Activated T-helper 17 cell treated with anti-CD3 and anti-CD28 coated beads, Interleukin-2, amount 50 U/mL, for 72 hours (primary cell): ENCODE results near the gene C3. TPM values are rescaled to one million over a fixed set of nuclear protein-coding genes. Genes with fewer than 3 reads are reported as not detected.

Experiments
- ATAC-seq: fragments of 150-1000 bp; cut with Tn5 transposase; replicated peaks from 2 replicates; pipeline ENCODE4 v1.10.0; 2021; ENCODE audit warnings: mild to moderate bottlenecking, moderate library complexity
- H3K27ac Mint-ChIP-seq: one replicate; pipeline ENCODE4 v1.8.0; 2022; ENCODE audit warnings: mixed read lengths
- H3K27me3 Mint-ChIP-seq: one replicate; pipeline ENCODE4 v1.8.0; 2022; ENCODE audit warnings: mixed read lengths
- H3K36me3 Mint-ChIP-seq: one replicate; pipeline ENCODE4 v1.8.0; 2022; ENCODE audit warnings: low read depth, mild to moderate bottlenecking, mixed read lengths
- H3K4me1 Mint-ChIP-seq: one replicate; pipeline ENCODE4 v1.8.0; 2022; ENCODE audit warnings: mixed read lengths
- H3K4me3 Mint-ChIP-seq: one replicate; pipeline ENCODE4 v1.8.0; 2022; ENCODE audit warnings: mild to moderate bottlenecking, mixed read lengths
- H3K9me3 Mint-ChIP-seq: one replicate; pipeline ENCODE4 v1.8.0; 2022; ENCODE audit warnings: mixed read lengths
- total RNA-seq, 2 donors: library from RNA; stranded (reverse); gene quantifications; one replicate each; pipeline ENCODE4 v1.2.3, GENCODE V29; 2022

Gene C3
- total RNA-seq, 2 donors from 2014 or later = 0.99 to 4.3 TPM

DNA sequence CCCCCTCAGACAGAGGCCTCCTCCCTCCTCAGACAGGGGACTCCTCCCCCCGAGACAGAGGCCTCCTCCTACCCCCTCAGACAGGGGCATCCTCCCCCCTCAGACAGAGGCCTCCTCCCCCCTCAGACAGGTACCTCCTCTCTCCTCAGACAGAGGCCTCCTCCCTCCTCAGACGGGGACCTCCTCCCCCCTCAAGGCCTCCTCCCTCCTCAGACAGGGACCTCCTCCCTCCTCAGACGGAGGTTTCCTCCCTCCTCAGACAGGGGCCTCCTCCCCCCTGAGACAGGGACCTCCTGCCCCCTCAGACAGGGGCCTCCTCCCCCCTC lies 13.9 kb downstream of the C3 start:
- Mint-ChIP-seq H3K36me3 (no peaks in the 10 kb centered on the region), H3K27ac (no peak overlapping the region), H3K4me1 (peaks cover 8% of the 10 kb centered on the region), H3K9me3 (no peaks in the 10 kb centered on the region), H3K27me3 (peaks cover 33% of the 10 kb centered on the region), H3K4me3 (no peak overlapping the region)
- no peak for ATAC-seq

DNA sequence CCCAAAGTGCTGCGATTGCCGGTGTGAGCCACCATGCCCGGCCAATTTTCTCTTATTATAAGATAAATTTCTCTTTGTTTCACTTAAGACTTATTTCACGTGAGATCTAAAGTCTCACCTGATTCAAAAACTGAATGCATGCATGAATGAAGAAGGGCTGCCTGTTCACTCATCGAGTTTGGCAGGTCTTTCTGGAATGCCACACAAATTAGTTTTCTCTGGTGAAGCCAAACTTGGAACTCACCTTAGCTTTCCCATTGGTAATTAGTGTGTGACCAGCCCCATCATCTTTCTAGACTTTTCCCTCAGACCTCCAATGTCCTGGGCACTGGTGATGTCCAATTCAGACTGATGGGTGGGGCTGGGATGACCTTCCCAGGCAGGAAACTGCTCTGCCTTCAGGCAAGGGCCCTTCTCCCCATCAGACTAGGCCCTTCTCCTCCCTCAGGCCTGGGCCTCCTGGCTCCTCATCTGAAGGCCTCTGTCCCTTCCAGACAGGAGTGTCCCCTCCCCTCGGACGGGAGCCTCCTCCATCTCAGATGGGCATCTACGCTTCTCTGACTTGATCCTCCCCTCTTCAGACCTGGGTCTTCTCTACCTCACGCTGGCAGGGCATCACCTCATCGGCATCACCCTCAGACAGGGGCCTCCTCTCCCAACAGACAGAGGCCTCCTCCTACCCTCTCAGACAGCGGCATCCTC lies 14.4 kb downstream of the C3 start:
- H3K9me3 Mint-ChIP-seq = no peaks in the 10 kb centered on the region
- H3K27me3 Mint-ChIP-seq = peaks cover 30% of the 10 kb centered on the region
- ATAC-seq = no peak
- no peaks in the 10 kb centered on the region for H3K36me3 Mint-ChIP-seq
- no peak overlapping the region for H3K4me3 Mint-ChIP-seq
- H3K4me1 Mint-ChIP-seq = peaks cover 8% of the 10 kb centered on the region
- no peak overlapping the region for H3K27ac Mint-ChIP-seq

DNA sequence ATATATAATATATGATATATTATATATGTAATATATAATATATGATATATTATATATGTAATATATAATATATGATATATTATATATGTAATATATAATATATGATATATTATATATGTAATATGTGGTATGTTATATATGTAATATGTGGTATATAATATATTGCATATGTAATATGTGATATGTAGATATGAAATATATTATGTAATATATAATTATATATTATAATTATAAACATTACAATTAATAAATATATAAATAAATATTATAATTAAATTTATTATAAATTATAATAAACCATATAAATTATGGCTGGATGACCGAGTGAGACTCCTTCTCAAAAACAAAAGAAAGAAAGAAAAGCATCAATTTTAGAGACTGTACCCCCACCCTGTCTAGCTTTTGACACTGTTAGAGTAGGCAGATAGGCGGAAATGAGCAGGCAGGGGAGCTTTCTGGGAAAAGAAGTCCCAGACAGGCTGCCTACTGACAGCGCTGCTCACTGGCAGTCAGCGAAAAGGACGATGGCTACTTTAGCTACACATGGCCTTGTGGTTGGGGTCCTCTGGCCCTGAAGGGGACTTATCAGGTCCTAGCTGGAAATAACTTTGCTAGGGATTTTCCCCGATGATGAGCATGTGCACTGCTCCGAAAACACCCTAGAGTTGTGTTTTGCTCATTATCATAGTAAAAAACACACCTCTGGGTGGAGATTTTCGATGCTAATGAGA lies 19.7 kb downstream of the C3 start:
- Mint-ChIP-seq H3K4me1 (no peaks in the 10 kb centered on the region), H3K9me3 (no peaks in the 10 kb centered on the region), H3K27me3 (no peaks in the 10 kb centered on the region), H3K36me3 (no peaks in the 10 kb centered on the region), H3K4me3 (no peak overlapping the region), H3K27ac (no peak overlapping the region)
- ATAC-seq = no peak

DNA sequence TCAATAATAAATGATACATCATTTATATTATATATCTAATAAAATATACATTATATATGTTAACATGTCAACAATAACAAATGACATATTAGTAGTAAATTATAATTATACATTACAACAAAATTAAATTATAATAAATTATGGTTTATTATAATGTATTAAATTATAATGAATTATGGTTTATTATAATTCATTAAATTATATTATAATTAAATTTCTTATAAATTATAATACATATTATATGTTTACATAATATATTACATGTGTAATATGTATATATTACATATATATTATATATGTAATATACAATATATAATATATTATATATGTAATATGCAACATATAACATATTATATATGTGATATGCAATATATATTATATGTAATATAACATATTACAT lies 20.5 kb downstream of the C3 start:
- no peaks in the 10 kb centered on the region for H3K9me3 Mint-ChIP-seq
- no peaks in the 10 kb centered on the region for H3K4me1 Mint-ChIP-seq
- ATAC-seq = no peak
- H3K27me3 Mint-ChIP-seq = no peaks in the 10 kb centered on the region
- no peaks in the 10 kb centered on the region for H3K36me3 Mint-ChIP-seq
- H3K27ac Mint-ChIP-seq = no peak overlapping the region
- H3K4me3 Mint-ChIP-seq = no peak overlapping the region

DNA sequence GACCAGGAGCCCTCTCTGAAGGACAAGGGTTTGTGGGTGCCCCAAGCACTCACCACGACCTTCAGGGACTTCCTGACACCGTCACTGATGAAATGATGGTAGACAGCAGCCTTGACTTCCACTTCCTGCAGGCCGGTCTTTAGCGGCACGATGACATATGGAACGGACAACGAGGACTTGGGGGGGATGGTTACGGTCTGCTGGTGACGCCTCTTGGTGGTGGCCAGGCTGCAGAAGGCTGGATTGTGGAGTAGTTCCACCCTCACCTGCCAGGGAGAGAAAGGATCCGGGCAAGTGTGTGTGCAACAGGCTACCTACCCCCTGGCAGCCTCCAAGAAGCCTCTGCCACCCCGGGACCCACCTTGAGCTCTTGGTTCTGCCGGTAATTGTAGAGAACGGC lies 23.2 kb downstream of the C3 start:
- Mint-ChIP-seq H3K27me3 (no peaks in the 10 kb centered on the region), H3K36me3 (no peaks in the 10 kb centered on the region), H3K4me3 (no peak overlapping the region), H3K4me1 (no peaks in the 10 kb centered on the region), H3K27ac (no peak overlapping the region), H3K9me3 (no peaks in the 10 kb centered on the region)
- ATAC-seq = no peak

DNA sequence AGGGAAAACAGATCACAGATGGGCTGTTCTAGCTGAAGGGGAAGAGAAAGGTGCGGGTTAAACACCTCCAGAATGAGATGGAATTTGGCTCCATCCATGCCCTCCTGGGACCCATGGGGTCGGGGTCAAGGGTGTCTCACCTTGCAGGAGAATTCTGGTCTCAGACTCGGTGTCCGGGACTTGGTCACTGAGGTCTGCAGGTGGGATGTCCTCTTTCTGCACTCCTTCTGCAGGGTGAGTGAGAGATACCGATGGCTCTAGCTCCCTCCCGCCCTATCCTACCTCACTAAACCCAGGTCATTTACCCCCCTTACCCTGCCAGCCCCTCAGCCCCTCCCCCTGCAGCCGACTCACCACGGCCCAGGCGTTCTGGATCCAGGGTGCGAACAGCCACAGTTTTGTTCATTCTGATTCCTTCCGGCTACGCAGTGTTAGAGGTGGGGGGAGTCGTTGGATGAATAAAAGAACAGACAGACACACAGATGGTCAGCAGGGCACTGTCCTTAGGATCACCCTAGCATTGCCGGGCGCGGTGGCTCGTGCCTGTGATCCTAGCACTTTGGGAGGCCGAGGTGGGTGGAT lies 24.1 kb downstream of the C3 start:
- no peak for ATAC-seq
- H3K4me3 Mint-ChIP-seq = no peak overlapping the region
- H3K4me1 Mint-ChIP-seq = no peaks in the 10 kb centered on the region
- no peaks in the 10 kb centered on the region for H3K9me3 Mint-ChIP-seq
- H3K27ac Mint-ChIP-seq = no peak overlapping the region
- no peaks in the 10 kb centered on the region for H3K27me3 Mint-ChIP-seq
- no peaks in the 10 kb centered on the region for H3K36me3 Mint-ChIP-seq

DNA sequence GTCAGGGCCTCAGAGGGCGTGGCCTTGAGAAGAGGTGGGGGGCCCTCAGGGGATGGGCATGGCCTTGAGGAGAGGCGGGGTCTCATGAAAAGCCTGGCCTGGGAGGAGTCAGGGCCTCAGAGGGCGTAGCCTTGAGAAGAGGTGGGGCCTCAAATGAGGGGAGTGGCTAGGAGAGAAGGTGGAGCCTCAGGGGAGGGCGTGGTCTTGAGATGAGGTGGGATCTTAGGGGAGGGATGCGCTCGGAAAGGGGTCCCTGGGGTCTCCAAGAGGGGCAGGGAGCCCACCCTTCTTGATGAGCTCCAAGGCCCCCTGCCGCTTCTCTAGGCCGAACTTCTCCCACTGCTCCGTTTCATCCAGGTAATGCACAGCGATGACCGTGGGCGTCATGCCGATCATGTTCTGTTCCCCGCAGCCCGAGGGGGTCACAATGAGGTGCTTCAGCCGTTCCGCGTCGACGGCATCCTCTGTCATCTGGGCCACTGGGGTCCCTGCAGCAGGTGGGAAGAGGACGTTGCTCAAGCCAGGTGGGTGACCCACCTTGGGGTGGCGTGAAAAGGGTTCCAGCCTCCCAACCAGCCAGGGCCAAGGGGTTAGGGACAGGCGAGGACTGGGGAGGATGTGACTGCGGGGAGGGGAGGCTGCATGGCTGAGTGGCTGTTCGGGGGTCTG lies 26.2 kb downstream of the C3 start:
- Mint-ChIP-seq H3K36me3 (no peaks in the 10 kb centered on the region), H3K4me1 (no peaks in the 10 kb centered on the region), H3K27ac (no peak overlapping the region), H3K27me3 (no peaks in the 10 kb centered on the region), H3K9me3 (no peaks in the 10 kb centered on the region), H3K4me3 (no peak overlapping the region)
- peak; percentile 43 for ATAC-seq

DNA sequence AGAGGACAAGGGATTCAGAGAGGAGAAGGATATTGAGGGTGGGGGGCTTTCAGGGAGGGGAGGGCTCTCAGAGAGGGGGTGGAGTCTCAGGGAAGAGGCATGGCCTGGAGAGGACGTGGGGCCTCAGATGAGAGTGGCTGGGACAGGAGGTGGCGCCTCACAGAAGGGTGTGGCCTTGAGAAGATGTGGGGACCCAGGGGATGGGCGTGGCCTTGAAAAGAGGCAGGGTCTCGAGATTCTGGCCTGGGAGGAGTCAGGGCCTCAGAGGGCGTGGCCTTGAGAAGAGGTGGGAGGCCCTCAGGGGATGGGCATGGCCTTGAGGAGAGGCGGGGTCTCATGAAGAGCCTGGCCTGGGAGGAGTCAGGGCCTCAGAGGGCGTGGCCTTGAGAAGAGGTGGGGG lies 26.8 kb downstream of the C3 start:
- H3K4me1 Mint-ChIP-seq = no peaks in the 10 kb centered on the region
- no peak overlapping the region for H3K27ac Mint-ChIP-seq
- H3K4me3 Mint-ChIP-seq = no peak overlapping the region
- peak; percentile 5 for ATAC-seq
- H3K36me3 Mint-ChIP-seq = no peaks in the 10 kb centered on the region
- no peaks in the 10 kb centered on the region for H3K27me3 Mint-ChIP-seq
- H3K9me3 Mint-ChIP-seq = no peaks in the 10 kb centered on the region

DNA sequence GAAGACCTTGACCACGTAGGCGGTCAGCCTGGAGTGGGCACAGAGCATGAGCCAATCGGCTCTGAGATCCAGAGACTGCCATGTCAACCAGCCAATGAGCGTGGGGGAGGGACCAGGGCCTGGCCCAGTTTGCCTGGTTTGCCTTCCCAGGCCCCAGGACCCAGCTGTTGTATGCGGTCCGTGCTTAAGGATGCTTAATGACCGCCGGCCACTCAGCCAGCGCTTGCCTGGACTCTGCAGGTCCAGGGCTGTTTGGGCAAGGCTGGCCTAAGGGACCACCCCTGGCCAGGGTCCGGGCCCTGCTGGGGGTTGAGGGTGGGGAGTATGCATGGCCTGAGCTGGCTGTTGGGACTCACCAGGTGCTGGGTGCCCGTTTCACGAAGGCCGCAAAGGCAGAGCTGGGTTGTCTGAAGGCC lies 27.4 kb downstream of the C3 start:
- Mint-ChIP-seq H3K36me3 (no peaks in the 10 kb centered on the region), H3K4me3 (no peak overlapping the region), H3K9me3 (no peaks in the 10 kb centered on the region), H3K27ac (no peak overlapping the region), H3K4me1 (no peaks in the 10 kb centered on the region), H3K27me3 (no peaks in the 10 kb centered on the region)
- no peak for ATAC-seq

DNA sequence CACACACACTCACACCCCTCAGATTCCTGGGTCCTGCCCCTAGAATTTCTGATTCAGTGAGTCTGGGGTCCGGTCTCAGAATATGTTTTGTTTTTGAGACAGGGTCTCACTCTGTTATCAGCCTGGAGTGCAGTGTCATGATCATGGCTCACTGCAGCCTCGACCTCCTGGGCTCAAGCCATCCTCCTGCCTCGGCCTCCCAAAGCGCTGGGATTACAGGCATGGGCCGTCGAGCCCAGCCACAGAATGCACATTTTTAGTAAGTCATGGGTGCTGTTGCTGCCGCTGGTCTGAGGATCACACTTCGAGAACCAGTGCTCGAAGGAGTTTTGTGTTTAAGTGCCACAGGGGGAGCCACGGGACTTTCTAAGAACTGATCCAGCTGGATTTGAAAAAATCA lies 28.4 kb downstream of the C3 start:
- H3K9me3 Mint-ChIP-seq = no peaks in the 10 kb centered on the region
- no peak overlapping the region for H3K27ac Mint-ChIP-seq
- no peak overlapping the region for H3K4me3 Mint-ChIP-seq
- H3K36me3 Mint-ChIP-seq = no peaks in the 10 kb centered on the region
- H3K4me1 Mint-ChIP-seq = peaks cover 4% of the 10 kb centered on the region
- no peaks in the 10 kb centered on the region for H3K27me3 Mint-ChIP-seq
- ATAC-seq = no peak

DNA sequence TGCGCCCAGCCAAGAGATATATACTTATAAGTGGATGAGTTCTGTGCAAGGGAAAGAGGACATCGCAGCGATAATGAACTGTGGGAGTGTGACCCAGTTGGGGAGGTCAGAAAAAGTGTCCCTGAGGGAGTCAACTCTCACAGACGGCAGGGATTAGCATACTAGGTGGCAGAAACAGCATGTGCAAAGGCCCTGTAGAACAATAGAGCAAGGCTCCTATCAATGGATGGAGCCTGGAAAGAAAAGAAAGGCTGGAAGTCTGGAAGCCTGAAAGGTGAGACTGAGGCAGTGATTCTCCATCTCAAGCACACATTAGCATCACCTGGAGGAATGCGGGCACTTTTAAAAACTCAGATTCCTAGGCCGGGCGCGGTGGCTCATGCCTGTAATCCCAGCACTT lies 29.1 kb downstream of the C3 start:
- Mint-ChIP-seq H3K4me1 (peaks cover 4% of the 10 kb centered on the region), H3K4me3 (no peak overlapping the region), H3K36me3 (no peaks in the 10 kb centered on the region), H3K27me3 (no peaks in the 10 kb centered on the region), H3K27ac (no peak overlapping the region), H3K9me3 (no peaks in the 10 kb centered on the region)
- no peak for ATAC-seq

DNA sequence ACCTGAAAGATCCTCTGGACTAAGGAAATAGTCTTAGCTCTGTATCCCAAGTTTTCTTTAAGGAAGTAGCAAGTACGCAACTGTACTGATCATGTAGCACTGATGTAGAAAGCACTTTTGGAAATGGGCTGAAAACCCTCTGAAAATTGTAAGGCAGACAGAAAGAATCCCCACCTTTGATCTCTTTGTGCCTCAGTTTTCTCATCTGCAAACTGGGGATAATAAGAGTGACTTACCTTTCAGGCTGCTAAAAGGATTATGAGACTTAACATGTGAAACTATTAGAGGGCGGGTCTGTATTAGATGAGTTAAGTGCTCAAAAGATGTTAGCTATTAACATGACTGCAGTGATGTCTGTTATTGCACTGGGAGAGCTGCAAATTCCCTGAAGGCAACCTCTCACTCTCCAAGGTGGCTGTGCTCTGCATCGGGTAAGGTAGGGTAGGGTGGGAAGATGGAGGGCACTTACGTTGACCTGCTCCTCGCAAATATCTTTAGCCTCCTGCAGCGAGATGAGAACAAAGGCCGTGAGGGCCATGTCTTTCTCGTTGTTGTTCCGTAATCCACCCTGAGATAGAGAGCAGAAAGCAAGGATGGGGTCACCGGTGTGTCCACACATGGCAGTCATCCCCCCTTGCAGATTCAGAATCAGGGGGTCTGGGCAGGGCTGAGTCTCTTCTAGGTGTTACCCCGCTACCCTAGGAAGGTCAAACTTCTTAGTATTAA lies 30.1 kb downstream of the C3 start:
- Mint-ChIP-seq H3K9me3 (no peaks in the 10 kb centered on the region), H3K4me3 (no peak overlapping the region), H3K27ac (no peak overlapping the region), H3K27me3 (no peaks in the 10 kb centered on the region), H3K36me3 (no peaks in the 10 kb centered on the region), H3K4me1 (peaks cover 4% of the 10 kb centered on the region)
- no peak for ATAC-seq

DNA sequence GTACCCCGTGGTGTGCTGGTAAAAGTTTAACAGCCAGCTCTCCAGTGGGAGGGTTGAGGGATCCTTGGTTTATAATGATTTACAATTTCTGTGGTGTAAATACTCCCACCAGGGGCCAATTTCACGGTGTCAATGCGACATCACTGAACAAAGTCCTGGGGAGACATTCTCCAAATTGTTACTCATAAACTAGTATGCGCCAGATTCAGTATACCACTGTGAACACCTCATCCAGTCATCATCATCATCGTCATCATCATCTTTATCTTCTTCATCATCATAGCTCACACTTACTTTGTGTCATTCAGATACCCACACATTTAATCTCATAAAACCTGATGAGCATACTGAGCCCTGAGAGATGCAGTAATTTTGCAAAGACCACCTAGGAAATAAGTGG lies 33.3 kb downstream of the C3 start:
- Mint-ChIP-seq H3K4me1 (peaks cover 4% of the 10 kb centered on the region), H3K36me3 (no peaks in the 10 kb centered on the region), H3K27me3 (no peaks in the 10 kb centered on the region), H3K9me3 (no peaks in the 10 kb centered on the region), H3K27ac (no peak overlapping the region), H3K4me3 (no peak overlapping the region)
- ATAC-seq = peak; percentile 82

DNA sequence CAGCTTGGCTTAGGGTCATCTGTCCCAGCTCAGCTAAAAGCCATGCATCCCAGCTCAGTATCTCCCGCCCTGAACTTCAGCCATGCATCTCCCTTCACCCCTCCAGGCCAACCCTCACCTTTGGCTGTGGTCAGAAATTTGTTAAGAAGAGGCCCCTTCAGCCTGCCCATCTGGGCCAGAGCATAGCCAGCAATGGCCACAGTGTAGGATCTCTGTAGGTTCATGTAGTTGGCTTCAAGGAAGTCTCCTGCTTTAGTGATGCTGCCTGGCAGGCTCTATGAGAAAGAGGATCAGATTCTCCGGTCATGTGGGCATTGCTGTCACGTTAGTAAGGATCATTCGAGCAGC lies 33.8 kb downstream of the C3 start:
- no peak for ATAC-seq
- Mint-ChIP-seq H3K36me3 (no peaks in the 10 kb centered on the region), H3K4me3 (no peak overlapping the region)

More for the DNA sequence above, 33.8 kb downstream of the C3 start:
- Mint-ChIP-seq H3K27me3 (no peaks in the 10 kb centered on the region), H3K4me1 (peaks cover 4% of the 10 kb centered on the region), H3K27ac (no peak overlapping the region), H3K9me3 (no peaks in the 10 kb centered on the region)
